Measurements from ENCODE around the gene MAP2K6. TPM values are rescaled to one million over a fixed set of nuclear protein-coding genes. Genes with fewer than 3 reads are reported as not detected.

Gene MAP2K6
- total RNA-seq, 1 experiment from 2014 or later = 106 TPM

DNA sequence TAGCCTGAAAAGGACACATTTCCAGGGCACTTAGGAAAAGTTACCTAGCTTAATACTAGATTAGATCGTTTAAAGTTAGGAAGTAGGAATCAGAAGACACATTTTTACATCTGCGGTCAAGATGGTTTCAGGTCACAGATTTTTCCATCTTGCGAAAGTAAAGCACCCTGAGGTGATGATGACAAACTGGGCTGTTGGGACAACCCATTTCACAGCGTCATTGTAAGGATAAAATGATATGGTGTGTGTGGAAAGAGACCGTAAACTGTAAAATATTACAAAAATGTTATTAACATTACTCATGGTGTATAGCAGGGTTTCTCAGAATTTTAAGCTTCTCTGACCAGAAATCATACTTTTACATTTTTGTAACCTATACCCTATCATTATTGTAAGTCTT is 10.1 kb upstream of the MAP2K6 start:
- Histone ChIP-seq H3K27ac (ENCODE audit: low read length) (no peak overlapping the region), H3K9ac (ENCODE audit: low read length) (no peak overlapping the region), H3K9me2 (replicated peaks; ENCODE audit: insufficient read depth, low read length) (no peaks in the 10 kb centered on the region), H3K9me3 (ENCODE audit: low read length) (no peaks in the 10 kb centered on the region), H3K4me3 (ENCODE audit: low read length) (no peak overlapping the region), H4K20me1 (ENCODE audit: insufficient read depth, low read depth, low read length) (no peaks in the 10 kb centered on the region), H2AFZ (ENCODE audit: low read length) (0 out of 2 replicates have a peak overlapping the region, but pooled peaks have one; percentile 21), H3K4me2 (ENCODE audit: low read depth, low read length, poor library complexity, severe bottlenecking) (no peak overlapping the region), H3K27me3 (ENCODE audit: low read length) (no peaks in the 10 kb centered on the region), H3K4me1 (ENCODE audit: low read length) (peaks cover 12% of the 10 kb centered on the region), H3K36me3 (ENCODE audit: insufficient read depth, low read length) (no peaks in the 10 kb centered on the region), H3K79me2 (ENCODE audit: low read length) (no peaks in the 10 kb centered on the region)
- no peak for DNase-seq

DNA sequence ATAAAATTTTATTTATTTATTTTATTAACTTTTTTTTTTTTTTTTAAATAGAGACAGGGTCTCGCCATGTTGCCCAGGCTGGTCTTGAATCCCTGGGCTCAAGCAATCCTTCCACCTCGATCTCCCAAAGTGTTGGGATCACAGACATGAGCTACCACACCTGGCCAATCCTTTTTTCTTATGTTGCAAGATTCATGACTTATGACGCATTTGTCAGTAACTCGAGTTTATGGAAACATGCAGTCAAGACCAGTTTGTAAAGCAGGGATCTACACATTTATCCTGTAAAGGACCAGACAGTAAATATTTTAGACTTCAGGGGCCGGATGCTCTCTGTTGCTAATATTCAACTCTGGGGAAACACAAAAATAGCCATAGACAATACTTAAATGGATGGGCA is 9.4 kb upstream of the MAP2K6 start:
- no peak overlapping the region for H3K9ac ChIP-seq (ENCODE audit: low read length)
- no peak overlapping the region for H3K27ac ChIP-seq (ENCODE audit: low read length)
- H3K9me2 ChIP-seq (replicated peaks; ENCODE audit: insufficient read depth, low read length) = no peaks in the 10 kb centered on the region
- no peaks in the 10 kb centered on the region for H3K36me3 ChIP-seq (ENCODE audit: insufficient read depth, low read length)
- H3K79me2 ChIP-seq (ENCODE audit: low read length) = no peaks in the 10 kb centered on the region
- no peak overlapping the region for H2AFZ ChIP-seq (ENCODE audit: low read length)
- H3K9me3 ChIP-seq (ENCODE audit: low read length) = no peaks in the 10 kb centered on the region
- H3K4me2 ChIP-seq (ENCODE audit: low read depth, low read length, poor library complexity, severe bottlenecking) = no peak overlapping the region
- no peaks in the 10 kb centered on the region for H3K27me3 ChIP-seq (ENCODE audit: low read length)
- DNase-seq = no peak
- peaks cover 12% of the 10 kb centered on the region for H3K4me1 ChIP-seq (ENCODE audit: low read length)
- no peak overlapping the region for H3K4me3 ChIP-seq (ENCODE audit: low read length)
- no peaks in the 10 kb centered on the region for H4K20me1 ChIP-seq (ENCODE audit: insufficient read depth, low read depth, low read length)

DNA sequence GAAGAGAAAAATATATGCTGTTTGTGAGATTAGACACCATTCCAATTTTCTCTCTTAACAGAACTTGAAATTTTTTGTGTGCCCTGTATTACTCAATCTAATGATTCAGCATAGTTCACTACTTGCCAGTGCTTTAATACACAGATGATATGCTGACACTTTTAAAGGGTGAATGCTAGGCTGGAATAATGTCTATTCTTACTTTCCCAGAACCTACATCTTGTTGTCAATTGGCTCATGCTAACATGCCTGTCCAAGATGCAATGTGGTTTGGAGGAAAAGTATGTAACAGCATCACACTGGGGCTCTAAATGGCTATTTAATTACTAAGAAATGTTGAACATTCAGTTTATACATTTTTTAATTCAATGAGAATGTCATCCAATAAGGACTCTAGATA is 7.6 kb upstream of the MAP2K6 start:
- no peak overlapping the region; the same call in 1 of the 2 replicates for H2AFZ ChIP-seq (ENCODE audit: low read length)
- no peak overlapping the region for H3K27ac ChIP-seq (ENCODE audit: low read length)
- no peaks in the 10 kb centered on the region for H4K20me1 ChIP-seq (ENCODE audit: insufficient read depth, low read depth, low read length)
- no peaks in the 10 kb centered on the region for H3K36me3 ChIP-seq (ENCODE audit: insufficient read depth, low read length)
- H3K79me2 ChIP-seq (ENCODE audit: low read length) = no peaks in the 10 kb centered on the region
- no peak overlapping the region for H3K4me3 ChIP-seq (ENCODE audit: low read length)
- H3K4me2 ChIP-seq (ENCODE audit: low read depth, low read length, poor library complexity, severe bottlenecking) = no peak overlapping the region
- no peaks in the 10 kb centered on the region for H3K27me3 ChIP-seq (ENCODE audit: low read length)
- no peaks in the 10 kb centered on the region for H3K9me2 ChIP-seq (replicated peaks; ENCODE audit: insufficient read depth, low read length)
- H3K9me3 ChIP-seq (ENCODE audit: low read length) = no peaks in the 10 kb centered on the region
- DNase-seq = no peak
- H3K9ac ChIP-seq (ENCODE audit: low read length) = no peak overlapping the region
- peaks cover 15% of the 10 kb centered on the region for H3K4me1 ChIP-seq (ENCODE audit: low read length)

DNA sequence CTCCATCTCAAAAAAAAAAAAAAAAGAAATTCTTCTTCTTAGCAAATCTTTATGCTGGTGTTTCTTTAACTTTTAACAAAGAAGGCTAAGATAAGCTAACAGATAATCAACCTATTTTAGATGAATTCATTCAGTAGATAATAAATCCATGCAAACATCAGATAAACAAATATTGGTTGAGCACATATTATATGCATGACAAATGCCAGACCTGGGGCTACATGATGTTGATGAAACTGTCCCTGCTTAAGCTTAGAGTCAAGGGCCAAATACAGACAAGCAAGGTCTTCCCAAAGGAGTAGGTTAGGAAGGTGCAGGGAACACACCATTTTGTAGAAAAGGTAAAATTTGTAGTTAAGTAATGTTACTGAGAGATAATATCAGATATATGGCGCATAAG is 6.7 kb upstream of the MAP2K6 start:
- Histone ChIP-seq H3K4me3 (ENCODE audit: low read length) (no peak overlapping the region), H3K9me3 (ENCODE audit: low read length) (no peaks in the 10 kb centered on the region), H3K27ac (ENCODE audit: low read length) (no peak overlapping the region), H3K9me2 (replicated peaks; ENCODE audit: insufficient read depth, low read length) (no peaks in the 10 kb centered on the region), H3K79me2 (ENCODE audit: low read length) (no peaks in the 10 kb centered on the region), H4K20me1 (ENCODE audit: insufficient read depth, low read depth, low read length) (no peaks in the 10 kb centered on the region), H2AFZ (ENCODE audit: low read length) (peak overlapping the region; percentile 63; the same call in 1 of the 2 replicates), H3K4me1 (ENCODE audit: low read length) (peaks cover 23% of the 10 kb centered on the region), H3K4me2 (ENCODE audit: low read depth, low read length, poor library complexity, severe bottlenecking) (no peak overlapping the region), H3K27me3 (ENCODE audit: low read length) (no peaks in the 10 kb centered on the region), H3K36me3 (ENCODE audit: insufficient read depth, low read length) (no peaks in the 10 kb centered on the region), H3K9ac (ENCODE audit: low read length) (no peak overlapping the region)
- no peak for DNase-seq

DNA sequence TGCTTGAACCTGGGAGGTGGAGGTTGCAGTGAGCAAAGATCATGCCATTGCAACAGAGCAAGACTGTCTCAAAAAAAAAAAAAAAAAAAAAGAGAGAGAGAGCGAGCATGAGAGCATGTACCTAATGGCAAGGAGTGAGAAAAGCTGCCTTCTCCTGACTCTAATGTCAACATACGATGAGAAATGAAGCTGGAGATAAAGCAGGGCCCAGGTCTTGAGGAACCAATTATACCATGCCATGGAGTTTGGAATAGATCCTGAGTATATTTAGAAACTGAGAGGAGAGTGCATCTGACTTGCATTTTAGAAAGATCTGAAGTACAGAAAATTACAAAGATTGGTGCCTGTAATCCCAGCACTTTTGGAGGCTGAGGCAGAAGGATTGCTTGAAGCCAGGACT is 3.8 kb upstream of the MAP2K6 start:
- Histone ChIP-seq H3K9me2 (replicated peaks; ENCODE audit: insufficient read depth, low read length) (no peaks in the 10 kb centered on the region), H4K20me1 (ENCODE audit: insufficient read depth, low read depth, low read length) (no peaks in the 10 kb centered on the region), H3K9me3 (ENCODE audit: low read length) (no peaks in the 10 kb centered on the region), H3K4me2 (ENCODE audit: low read depth, low read length, poor library complexity, severe bottlenecking) (no peak overlapping the region), H3K9ac (ENCODE audit: low read length) (no peak overlapping the region), H3K4me3 (ENCODE audit: low read length) (no peak overlapping the region), H3K4me1 (ENCODE audit: low read length) (peaks cover 46% of the 10 kb centered on the region), H3K79me2 (ENCODE audit: low read length) (no peaks in the 10 kb centered on the region), H3K27me3 (ENCODE audit: low read length) (no peaks in the 10 kb centered on the region), H3K27ac (ENCODE audit: low read length) (no peak overlapping the region), H3K36me3 (ENCODE audit: insufficient read depth, low read length) (no peaks in the 10 kb centered on the region), H2AFZ (ENCODE audit: low read length) (no peak overlapping the region)
- no peak for DNase-seq

DNA sequence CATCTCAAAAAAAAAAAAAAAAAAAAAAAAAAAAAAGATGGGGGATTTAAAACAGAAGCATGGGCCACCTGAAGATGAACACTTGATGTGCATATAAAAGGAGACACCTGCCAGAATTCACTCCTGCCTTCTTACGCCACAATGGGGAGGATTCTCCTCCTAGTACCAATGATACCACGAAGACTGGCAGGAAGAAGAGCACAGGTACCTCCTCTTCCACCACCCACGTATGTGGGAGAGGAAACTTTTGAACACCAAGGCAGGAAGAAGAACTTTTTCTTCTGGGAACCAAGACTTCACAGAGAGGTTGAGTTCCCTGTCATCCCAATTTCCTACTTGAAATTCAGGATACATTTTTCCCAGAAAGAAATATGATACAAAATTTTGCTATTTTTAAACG is 2.7 kb upstream of the MAP2K6 start:
- peak; percentile 44 for DNase-seq
- Histone ChIP-seq H3K9ac (ENCODE audit: low read length) (peak overlapping the region; percentile 54; the same call in 1 of the 2 replicates), H2AFZ (ENCODE audit: low read length) (peak overlapping the region; percentile 5), H3K79me2 (ENCODE audit: low read length) (no peaks in the 10 kb centered on the region), H3K4me2 (ENCODE audit: low read depth, low read length, poor library complexity, severe bottlenecking) (peak overlapping the region; percentile 81), H3K9me3 (ENCODE audit: low read length) (no peaks in the 10 kb centered on the region), H3K36me3 (ENCODE audit: insufficient read depth, low read length) (no peaks in the 10 kb centered on the region), H3K4me1 (ENCODE audit: low read length) (peaks cover 57% of the 10 kb centered on the region), H3K27me3 (ENCODE audit: low read length) (no peaks in the 10 kb centered on the region), H4K20me1 (ENCODE audit: insufficient read depth, low read depth, low read length) (no peaks in the 10 kb centered on the region), H3K4me3 (ENCODE audit: low read length) (no peak overlapping the region), H3K9me2 (replicated peaks; ENCODE audit: insufficient read depth, low read length) (no peaks in the 10 kb centered on the region), H3K27ac (ENCODE audit: low read length) (peak overlapping the region; percentile 100)

DNA sequence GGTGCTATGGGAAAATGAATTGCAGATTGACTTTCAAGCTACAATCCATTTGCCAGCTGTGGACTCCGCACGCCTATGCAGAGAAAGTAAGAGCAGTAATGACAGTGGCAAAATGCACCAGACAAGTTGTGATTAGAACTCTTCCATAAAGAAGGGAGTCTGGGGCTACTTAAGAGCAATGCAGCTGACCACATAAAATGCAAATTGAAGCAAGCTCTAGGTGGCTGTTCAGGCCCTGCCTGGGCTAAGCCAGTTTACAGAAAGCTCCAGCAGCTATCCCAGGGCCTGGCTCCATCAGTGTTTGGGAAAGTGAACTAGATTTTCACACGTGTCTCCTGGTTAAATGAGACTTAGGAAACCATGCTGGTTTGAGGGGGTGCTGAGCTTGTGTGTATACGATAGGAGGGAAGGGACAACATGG is 2.2 kb upstream of the MAP2K6 start:
- H3K4me3 ChIP-seq (ENCODE audit: low read length) = peak overlapping the region; percentile 29; the same call in 1 of the 2 replicates
- peak overlapping the region; percentile 54 for H3K9ac ChIP-seq (ENCODE audit: low read length)
- H3K27ac ChIP-seq (ENCODE audit: low read length) = peak overlapping the region; percentile 100
- no peaks in the 10 kb centered on the region for H3K27me3 ChIP-seq (ENCODE audit: low read length)
- H3K36me3 ChIP-seq (ENCODE audit: insufficient read depth, low read length) = no peaks in the 10 kb centered on the region
- H3K9me2 ChIP-seq (replicated peaks; ENCODE audit: insufficient read depth, low read length) = no peaks in the 10 kb centered on the region
- peak overlapping the region; percentile 81 for H3K4me2 ChIP-seq (ENCODE audit: low read depth, low read length, poor library complexity, severe bottlenecking)
- no peaks in the 10 kb centered on the region for H4K20me1 ChIP-seq (ENCODE audit: insufficient read depth, low read depth, low read length)
- peak overlapping the region; percentile 5 for H2AFZ ChIP-seq (ENCODE audit: low read length)
- no peaks in the 10 kb centered on the region for H3K79me2 ChIP-seq (ENCODE audit: low read length)
- H3K4me1 ChIP-seq (ENCODE audit: low read length) = peaks cover 62% of the 10 kb centered on the region
- no peaks in the 10 kb centered on the region for H3K9me3 ChIP-seq (ENCODE audit: low read length)
- DNase-seq = peak; percentile 65

DNA sequence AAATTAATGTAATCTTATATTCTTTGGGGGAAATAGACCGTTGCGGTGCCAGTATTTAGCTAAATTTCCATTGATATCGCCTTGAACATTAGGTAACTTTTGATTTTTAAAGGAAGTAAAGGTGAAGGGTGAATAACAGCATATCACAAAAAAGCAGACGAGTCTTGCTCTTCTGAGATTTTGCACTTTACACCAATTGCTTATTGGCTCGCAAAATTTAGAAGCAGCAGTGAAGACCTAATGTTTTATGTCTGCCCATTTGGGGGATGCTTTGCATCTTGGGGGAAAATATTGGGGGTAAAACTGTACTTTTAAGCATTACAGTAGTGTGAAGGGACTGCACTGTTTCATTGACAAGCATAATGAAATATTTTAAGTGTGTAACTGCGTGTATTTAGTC is 934 bp downstream of the MAP2K6 start:
- H3K4me1 ChIP-seq (ENCODE audit: low read length) = peaks cover 87% of the 10 kb centered on the region
- peak overlapping the region; percentile 81 for H3K4me2 ChIP-seq (ENCODE audit: low read depth, low read length, poor library complexity, severe bottlenecking)
- no peaks in the 10 kb centered on the region for H3K27me3 ChIP-seq (ENCODE audit: low read length)
- H3K9ac ChIP-seq (ENCODE audit: low read length) = peak overlapping the region; percentile 83
- no peaks in the 10 kb centered on the region for H3K9me2 ChIP-seq (replicated peaks; ENCODE audit: insufficient read depth, low read length)
- no peaks in the 10 kb centered on the region for H3K9me3 ChIP-seq (ENCODE audit: low read length)
- no peak overlapping the region for H2AFZ ChIP-seq (ENCODE audit: low read length)
- no peaks in the 10 kb centered on the region for H4K20me1 ChIP-seq (ENCODE audit: insufficient read depth, low read depth, low read length)
- peak overlapping the region; percentile 71 for H3K4me3 ChIP-seq (ENCODE audit: low read length)
- H3K27ac ChIP-seq (ENCODE audit: low read length) = peak overlapping the region; percentile 100
- peaks cover 17% of the 10 kb centered on the region for H3K79me2 ChIP-seq (ENCODE audit: low read length)
- no peaks in the 10 kb centered on the region for H3K36me3 ChIP-seq (ENCODE audit: insufficient read depth, low read length)
- DNase-seq = peak; percentile 91
